HG03159 (cell line): ENCODE data around the gene SBF1.
"Not testable (repeated sequence)": the region's sequence is repeated elsewhere in the genome, so short reads cannot be mapped to it uniquely, and the experiment has no call there.

Experiments used
- ATAC-seq: cut with Tn5 transposase; IDR thresholded peaks from one replicate; pipeline ENCODE4 v1.9.1; 2021; ENCODE audit warnings: mild to moderate bottlenecking, moderate library complexity; ENCODE audit not compliant: unreplicated experiment

Gene SBF1

DNA sequence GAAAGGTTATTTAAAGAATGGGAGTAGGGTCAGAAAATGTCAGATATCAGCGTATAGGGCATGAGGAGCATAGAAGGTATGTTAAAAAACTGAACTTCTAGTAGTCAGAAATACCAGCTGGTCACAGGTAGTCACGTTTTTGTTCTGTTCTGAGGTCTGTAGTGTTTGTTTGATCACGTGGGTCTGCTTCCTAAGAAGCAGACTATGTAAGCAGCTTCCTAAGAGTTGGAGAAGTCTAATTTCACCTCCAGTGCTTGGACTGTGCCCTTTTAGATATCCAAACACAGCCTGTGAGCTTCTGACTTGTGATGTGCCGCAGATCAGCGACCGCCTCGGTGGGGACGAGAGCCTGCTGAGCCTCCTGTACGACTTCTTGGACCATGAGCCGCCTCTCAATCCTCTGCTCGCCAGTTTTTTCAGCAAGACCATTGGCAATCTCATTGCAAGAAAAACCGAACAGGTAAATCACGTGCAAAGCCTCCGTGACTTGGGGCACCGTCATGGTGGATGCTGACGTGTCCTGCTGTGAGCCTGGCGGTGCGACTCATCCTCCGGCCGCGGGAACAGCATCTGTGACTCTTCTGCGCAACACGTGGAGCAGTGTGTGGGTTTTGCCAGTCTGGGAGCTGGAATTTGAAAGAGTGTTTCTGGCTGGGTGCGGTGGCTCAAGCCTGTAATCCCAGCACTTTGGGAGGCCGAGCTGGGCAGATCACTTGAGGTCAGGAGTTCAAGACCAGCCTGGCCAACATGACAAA lies 68.2 kb downstream of the SBF1 start:
- no peak for ATAC-seq

DNA sequence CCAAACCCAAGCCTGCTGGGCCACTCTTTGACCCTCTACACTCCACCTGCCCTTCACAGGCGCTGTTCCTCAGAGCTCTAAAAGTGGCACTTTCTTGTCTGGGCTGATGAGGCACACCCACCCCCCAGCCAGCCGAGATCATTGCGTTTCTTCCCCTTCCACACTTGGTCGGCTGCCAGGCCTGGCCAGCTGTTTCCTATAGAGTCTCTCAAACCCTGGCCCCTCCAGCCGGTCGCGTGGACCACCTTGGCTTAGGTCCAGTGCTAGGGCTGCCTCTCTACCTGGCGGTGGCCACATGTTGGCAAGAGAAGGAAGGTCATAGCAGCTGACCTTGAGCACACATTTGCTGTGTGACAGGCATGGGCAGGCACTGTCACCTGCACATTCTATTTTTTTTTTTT lies 71.1 kb downstream of the SBF1 start:
- no peak for ATAC-seq

- no peak for ATAC-seq
These were observed 72.9 kb downstream of the SBF1 start for GRCh38 chr22:50401907-50402306.

DNA sequence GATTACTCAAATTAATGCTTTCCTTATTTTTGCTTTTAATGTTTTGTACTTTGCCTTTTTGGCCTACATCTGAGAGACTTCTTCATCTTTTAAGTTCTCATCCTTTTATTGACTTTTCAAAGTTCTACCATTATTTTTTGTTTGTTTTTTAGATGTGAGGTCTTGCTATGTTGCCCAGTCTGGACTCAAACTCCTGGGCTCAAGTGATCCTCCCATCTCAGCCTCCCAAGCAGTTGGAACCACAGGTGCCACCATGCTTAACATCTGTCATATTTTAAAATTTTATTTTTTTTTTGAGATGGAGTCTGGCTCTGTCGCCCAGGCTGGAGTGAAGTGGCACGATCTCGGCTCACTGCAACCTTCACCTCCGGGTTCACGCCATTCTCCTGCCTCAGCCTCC lies 73.9 kb downstream of the SBF1 start:
- ATAC-seq: no peak

GRCh38 chr22:50400406-50400805 lies 74.4 kb downstream of the SBF1 start:
- no peak for ATAC-seq

DNA sequence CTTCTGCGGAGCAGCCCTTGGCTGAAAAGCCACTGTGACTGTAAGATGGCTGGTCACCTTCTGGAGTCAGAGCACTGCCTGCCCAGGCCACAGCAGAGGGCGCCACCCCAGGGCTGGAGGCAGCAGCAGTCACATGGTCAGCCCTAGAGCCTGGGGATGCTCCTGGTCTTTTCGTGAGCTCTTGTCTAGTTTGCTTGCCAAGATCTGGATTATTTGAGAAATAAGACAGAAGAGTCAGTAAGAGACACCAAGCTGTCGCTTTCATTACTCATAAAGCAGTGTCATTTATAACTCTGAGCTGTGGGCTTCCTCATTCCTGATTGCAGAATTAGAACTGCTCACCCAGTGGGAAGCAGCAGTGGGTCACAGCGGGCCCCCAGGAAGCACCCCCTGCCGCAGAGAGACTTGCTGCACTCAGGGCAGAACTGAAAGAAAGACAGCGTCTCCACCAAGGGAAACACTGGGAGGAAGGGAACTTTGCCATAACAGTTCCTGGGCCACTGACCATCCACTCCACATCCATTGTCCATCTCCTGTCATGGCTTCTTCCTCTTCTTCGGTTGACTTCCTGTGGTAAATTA lies 75.0 kb downstream of the SBF1 start:
- ATAC-seq: no peak

DNA sequence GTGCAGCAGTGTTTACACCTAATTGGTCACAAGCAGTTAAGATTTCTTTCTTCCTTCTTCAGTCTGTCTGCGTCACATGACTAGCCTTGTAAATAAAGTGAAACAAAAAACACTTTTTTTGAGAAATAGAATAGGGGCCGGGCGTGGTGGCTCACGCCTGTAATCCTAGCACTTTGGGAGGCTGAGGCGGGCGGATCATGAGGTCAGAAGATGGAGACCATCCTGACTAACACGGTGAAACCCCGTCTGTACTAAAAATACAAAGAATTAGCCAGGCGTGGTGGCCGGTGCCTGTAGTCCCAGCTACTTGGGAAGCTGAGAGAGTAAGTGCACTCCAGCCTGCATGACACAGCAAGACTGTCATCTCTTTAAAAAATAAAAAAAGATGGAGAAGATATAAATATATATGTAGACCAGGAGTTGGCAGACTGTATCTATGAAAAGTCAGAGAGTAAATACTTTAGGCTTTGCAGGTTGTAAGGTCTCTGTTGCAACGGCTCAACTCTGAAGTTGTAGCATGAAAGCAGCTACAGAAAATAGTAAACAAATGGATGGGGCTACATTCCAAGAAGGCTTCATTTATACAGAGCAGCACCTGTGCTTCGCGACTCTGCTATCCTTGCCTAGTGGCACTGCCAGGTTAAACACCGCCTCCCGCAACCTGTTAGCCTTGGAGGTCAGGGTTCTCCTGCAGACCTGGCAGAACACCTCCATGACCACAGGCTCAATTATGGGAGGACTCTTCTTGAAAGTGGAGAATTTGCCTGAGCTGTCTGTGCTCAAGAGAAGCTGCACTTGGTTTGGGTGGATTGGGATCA lies 75.8 kb downstream of the SBF1 start:
- ATAC-seq: no peak

- not testable (repeated sequence) for ATAC-seq
These were observed 77.3 kb downstream of the SBF1 start for GRCh38 chr22:50397371-50398060.

GRCh38 chr22:50396751-50397370 lies 78.0 kb downstream of the SBF1 start:
- no peak for ATAC-seq
